Measurements from ENCODE around the gene EPHB2. TPM values are rescaled to one million over a fixed set of nuclear protein-coding genes. Genes with fewer than 3 reads are reported as not detected.

Gene EPHB2
- total and polyA plus RNA-seq, 2 of the 8 experiments (the other 6 are each of a cell fraction or from before 2014, with no cell fraction given), result 15.8 to 17.2 TPM

- no peak for TF ChIP-seq CHD7 (IDR thresholded peaks at IDR 0.05; ENCODE audit: insufficient replicate concordance, low read length)
- TF ChIP-seq SIRT6 (IDR thresholded peaks at IDR 0.05; ENCODE audit: low read length), result no peak
- TF ChIP-seq HDAC2 (IDR thresholded peaks at IDR 0.05; ENCODE audit: borderline replicate concordance in 1 of 2, low read depth in 2 of 2, low read length in 2 of 2), result no peak
- TF ChIP-seq POLR2AphosphoS5 (IDR thresholded peaks at IDR 0.05; ENCODE audit: low read depth, low read length), result no peak
- TF ChIP-seq ZNF274 (IDR thresholded peaks at IDR 0.05; ENCODE audit: borderline replicate concordance, extremely low read depth, low read length), result no peak
- TF ChIP-seq TAF1 (IDR thresholded peaks at IDR 0.05; ENCODE audit: low read depth, low read length), result no peak
- TF ChIP-seq GABPA (IDR thresholded peaks at IDR 0.05; ENCODE audit: borderline replicate concordance, insufficient read depth, low read length), result no peak
- no peak for TF ChIP-seq YY1 (IDR thresholded peaks at IDR 0.05; ENCODE audit: low read depth, low read length)
- no peak for TF ChIP-seq SIN3A (conservative IDR thresholded peaks at IDR 0.05 in 1 of 2, IDR thresholded peaks at IDR 0.05 in 1 of 2; ENCODE audit: low read depth in 1 of 2, low read length in 2 of 2)
- TF ChIP-seq SUZ12 (IDR thresholded peaks at IDR 0.05; ENCODE audit: low read length), result no peak
These were observed 239.2 kb downstream of the EPHB2 start (continued) for GRCh38 chr1:22949822-22950331.
